Rectal smooth muscle tissue (tissue), 1 donor: ENCODE results near the gene CEP89.
"Not testable (repeated sequence)": the region's sequence is repeated elsewhere in the genome, so short reads cannot be mapped to it uniquely, and the experiment has no call there.

ENCODE experiments used
- H3K27ac ChIP-seq: one replicate; pipeline ENCODE4 v1.7.0; 2013; ENCODE audit warnings: low read depth, low read length, inconsistent platforms
- H3K27me3 ChIP-seq: one replicate; pipeline ENCODE4 v1.7.0; 2013; ENCODE audit warnings: low read length; ENCODE audit not compliant: control insufficient read depth, insufficient read depth
- H3K36me3 ChIP-seq: one replicate; pipeline ENCODE4 v1.7.0; 2013; ENCODE audit warnings: low read length; ENCODE audit not compliant: control insufficient read depth, insufficient read depth
- H3K4me1 ChIP-seq: one replicate; pipeline ENCODE4 v1.7.0; 2013; ENCODE audit warnings: low read length; ENCODE audit not compliant: control insufficient read depth, insufficient read depth
- H3K4me3 ChIP-seq: one replicate; pipeline ENCODE4 v1.7.0; 2013; ENCODE audit warnings: low read length
- H3K9ac ChIP-seq: one replicate; pipeline ENCODE4 v1.7.0; 2013; ENCODE audit warnings: low read length

Gene CEP89

GRCh38 chr19:32885255-32885654 is 86.5 kb downstream of the CEP89 start:
- not testable (repeated sequence) for H3K9ac ChIP-seq, H3K36me3 ChIP-seq

GRCh38 chr19:32881766-32882165 is 90.0 kb downstream of the CEP89 start:
- Histone ChIP-seq H3K27me3 (no peaks in the 10 kb centered on the region), H3K36me3 (no peaks in the 10 kb centered on the region), H3K4me3 (no peak overlapping the region), H3K9ac (no peak overlapping the region), H3K4me1 (peaks cover 3% of the 10 kb centered on the region), H3K27ac (no peak overlapping the region)

More at GRCh38 chr19:32885255-32885654, 86.5 kb downstream of the CEP89 start:
- H3K27me3 ChIP-seq, H3K27ac ChIP-seq, H3K4me3 ChIP-seq, H3K4me1 ChIP-seq: not testable (repeated sequence)

GRCh38 chr19:32880622-32881021 is 91.1 kb downstream of the CEP89 start:
- Histone ChIP-seq H3K27ac (no peak overlapping the region), H3K4me1 (peaks cover 3% of the 10 kb centered on the region), H3K4me3 (no peak overlapping the region), H3K9ac (no peak overlapping the region), H3K27me3 (no peaks in the 10 kb centered on the region), H3K36me3 (no peaks in the 10 kb centered on the region)

- H3K27ac ChIP-seq: no peak overlapping the region
- H3K36me3 ChIP-seq: no peaks in the 10 kb centered on the region
- no peak overlapping the region for H3K9ac ChIP-seq
- peaks cover 3% of the 10 kb centered on the region for H3K4me1 ChIP-seq
- no peak overlapping the region for H3K4me3 ChIP-seq
- no peaks in the 10 kb centered on the region for H3K27me3 ChIP-seq
Observed at GRCh38 chr19:32879741-32880140, 92.0 kb downstream of the CEP89 start.

- Histone ChIP-seq H3K4me3 (no peak overlapping the region), H3K27ac (no peak overlapping the region), H3K36me3 (no peaks in the 10 kb centered on the region), H3K4me1 (peaks cover 3% of the 10 kb centered on the region), H3K9ac (no peak overlapping the region), H3K27me3 (no peaks in the 10 kb centered on the region)
Observed at GRCh38 chr19:32878988-32879387, 92.8 kb downstream of the CEP89 start.

- peaks cover 3% of the 10 kb centered on the region for H3K4me1 ChIP-seq
- H3K27me3 ChIP-seq: no peaks in the 10 kb centered on the region
- H3K27ac ChIP-seq: no peak overlapping the region
- H3K9ac ChIP-seq: no peak overlapping the region
- no peak overlapping the region for H3K4me3 ChIP-seq
- no peaks in the 10 kb centered on the region for H3K36me3 ChIP-seq
Observed at GRCh38 chr19:32877977-32878745, 93.6 kb downstream of the CEP89 start.

- Histone ChIP-seq H3K27me3 (no peaks in the 10 kb centered on the region), H3K36me3 (no peaks in the 10 kb centered on the region), H3K9ac (no peak overlapping the region), H3K4me3 (no peak overlapping the region), H3K4me1 (peaks cover 3% of the 10 kb centered on the region), H3K27ac (no peak overlapping the region)
Observed at GRCh38 chr19:32877323-32877912, 94.3 kb downstream of the CEP89 start.

- Histone ChIP-seq H3K36me3 (no peaks in the 10 kb centered on the region), H3K4me1 (peaks cover 3% of the 10 kb centered on the region)
Observed at GRCh38 chr19:32876919-32877285, 94.9 kb downstream of the CEP89 start.

GRCh38 chr19:32876236-32876918 is 95.4 kb downstream of the CEP89 start:
- Histone ChIP-seq H3K27ac (no peak overlapping the region), H3K27me3 (no peaks in the 10 kb centered on the region), H3K4me1 (peaks cover 3% of the 10 kb centered on the region), H3K9ac (no peak overlapping the region), H3K4me3 (no peak overlapping the region), H3K36me3 (no peaks in the 10 kb centered on the region)

More at GRCh38 chr19:32876919-32877285, 94.9 kb downstream of the CEP89 start:
- H3K27me3 ChIP-seq: no peaks in the 10 kb centered on the region
- no peak overlapping the region for H3K27ac ChIP-seq
- no peak overlapping the region for H3K4me3 ChIP-seq
- H3K9ac ChIP-seq: no peak overlapping the region

- Histone ChIP-seq H3K27ac (no peak overlapping the region), H3K9ac (no peak overlapping the region), H3K36me3 (no peaks in the 10 kb centered on the region), H3K27me3 (no peaks in the 10 kb centered on the region), H3K4me3 (no peak overlapping the region), H3K4me1 (peaks cover 3% of the 10 kb centered on the region)
Observed at GRCh38 chr19:32875428-32875827, 96.3 kb downstream of the CEP89 start.

- H3K36me3 ChIP-seq: no peaks in the 10 kb centered on the region
Observed at GRCh38 chr19:32874605-32875004, 97.2 kb downstream of the CEP89 start.

GRCh38 chr19:32873247-32873959 is 98.4 kb downstream of the CEP89 start:
- Histone ChIP-seq H3K27ac (no peak overlapping the region), H3K4me1 (peaks cover 3% of the 10 kb centered on the region)

More at GRCh38 chr19:32874605-32875004, 97.2 kb downstream of the CEP89 start:
- Histone ChIP-seq H3K4me3 (no peak overlapping the region), H3K27me3 (no peaks in the 10 kb centered on the region), H3K4me1 (peaks cover 3% of the 10 kb centered on the region), H3K27ac (no peak overlapping the region), H3K9ac (no peak overlapping the region)

More at GRCh38 chr19:32873247-32873959, 98.4 kb downstream of the CEP89 start:
- H3K36me3 ChIP-seq: no peaks in the 10 kb centered on the region
- H3K9ac ChIP-seq: no peak overlapping the region
- H3K4me3 ChIP-seq: no peak overlapping the region
- no peaks in the 10 kb centered on the region for H3K27me3 ChIP-seq
